Activated CD4-positive, alpha-beta T cell treated with anti-CD3 and anti-CD28 coated beads for 48 hours (primary cell): Measurements from ENCODE around the gene TENM4.

Experiments used
- DNase-seq: peaks from one replicate; pipeline ENCODE4 v3.0.0-alpha.2; 2020

TENM4 gene

GRCh38 chr11:79447038-79447786 is 6.4 kb upstream of the TENM4 start:
- no peak for DNase-seq

DNA sequence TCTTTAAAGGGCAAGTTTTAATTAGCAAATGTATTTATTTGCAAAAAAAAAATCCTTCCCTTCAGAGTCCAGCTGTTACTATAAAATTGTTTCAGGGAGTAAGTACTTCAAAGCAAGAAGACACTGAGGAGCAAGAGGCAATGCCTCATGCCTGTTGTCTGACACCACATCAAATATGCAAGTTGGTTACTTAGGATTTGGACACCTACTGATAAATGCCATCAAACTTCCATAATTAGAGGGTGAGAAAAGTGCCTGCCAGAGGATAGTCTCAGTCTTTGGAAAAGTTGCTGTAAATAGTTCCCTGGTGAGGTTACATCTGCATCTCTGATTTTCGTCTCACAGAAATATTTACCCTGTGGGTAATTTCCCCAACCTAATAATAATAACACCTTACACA is 4.1 kb upstream of the TENM4 start:
- no peak for DNase-seq

DNA sequence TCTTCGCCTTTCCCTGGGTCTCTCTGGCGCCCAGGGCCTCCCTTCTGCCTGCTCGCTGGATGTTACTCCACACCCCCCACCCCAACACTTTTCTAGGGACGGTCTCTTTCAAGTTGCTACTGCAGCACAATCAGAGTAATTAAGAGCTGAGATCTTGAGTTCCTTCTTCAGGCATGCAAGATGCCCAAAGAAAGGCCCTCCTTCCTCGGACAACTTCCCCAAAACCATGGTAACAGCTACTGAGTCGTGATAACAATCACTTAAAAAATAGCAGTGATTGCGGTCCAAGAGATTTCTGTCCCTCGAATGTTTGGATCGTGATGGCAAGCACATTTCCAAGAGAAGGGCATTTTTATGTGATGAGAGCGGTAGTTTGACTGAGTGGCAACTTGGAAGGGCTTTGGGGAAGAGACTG is 638 bp upstream of the TENM4 start:
- DNase-seq: no peak

DNA sequence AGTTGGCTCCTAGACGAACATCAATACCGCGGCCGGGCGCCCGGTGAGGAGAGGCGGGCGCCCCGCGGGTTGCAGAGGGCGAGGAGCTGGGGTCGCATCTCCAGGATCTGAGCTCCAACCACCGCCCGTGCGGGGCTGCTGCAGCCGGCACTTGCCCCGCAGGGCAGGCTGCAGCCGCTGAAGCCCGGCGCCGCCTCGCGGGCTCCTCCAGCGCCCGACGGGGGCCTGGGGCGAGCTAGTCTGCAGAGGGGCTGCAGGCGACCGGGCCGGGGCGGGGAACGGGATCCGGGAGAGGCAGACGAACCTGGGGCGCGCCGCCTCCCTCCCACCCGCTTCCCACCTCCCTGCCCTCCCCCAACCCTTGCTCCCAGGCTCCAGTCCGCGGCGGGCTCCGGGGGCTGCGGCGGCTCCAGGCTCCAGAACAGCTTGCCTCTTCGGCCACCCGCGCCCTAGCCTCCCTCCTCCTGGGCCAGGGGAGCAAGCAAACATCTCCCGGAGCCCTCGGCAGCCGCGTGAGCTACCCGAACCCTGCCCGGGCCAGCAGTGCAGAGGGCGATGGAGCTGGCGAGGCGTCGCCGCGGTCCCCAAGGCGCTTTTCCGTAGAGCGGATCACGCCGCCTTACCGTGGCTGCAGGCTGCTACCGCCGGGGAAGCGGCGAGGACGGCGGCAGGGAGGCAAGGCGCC is 802 bp downstream of the TENM4 start:
- DNase-seq: peak; percentile 16

DNA sequence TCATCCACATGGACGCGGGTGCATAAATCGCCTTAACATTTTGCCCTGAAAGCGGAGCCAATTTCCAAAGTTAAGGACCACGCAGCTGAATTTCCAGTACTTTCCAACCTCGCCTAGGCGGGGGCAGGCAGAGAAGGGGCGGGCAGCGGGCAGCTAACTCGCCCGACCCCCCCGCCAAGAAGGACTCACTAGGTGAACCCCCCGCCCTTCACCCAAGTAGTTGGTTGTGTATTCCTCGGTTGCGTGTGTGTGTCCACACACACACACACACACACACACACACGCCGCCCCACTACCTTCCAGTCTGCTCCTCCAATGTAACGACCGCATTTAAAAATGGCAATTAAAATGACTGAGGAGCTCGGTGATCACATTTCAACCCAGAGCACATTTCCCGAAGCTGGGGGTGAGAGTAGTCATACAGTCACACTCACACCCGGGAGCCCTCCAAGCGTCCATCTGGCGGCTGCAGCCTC is 1.4 kb downstream of the TENM4 start:
- DNase-seq: no peak

GRCh38 chr11:79438631-79439409 is 2.0 kb downstream of the TENM4 start:
- peak; percentile 10 for DNase-seq

- peak; percentile 3 for DNase-seq
Measured at GRCh38 chr11:79437981-79438630, 2.7 kb downstream of the TENM4 start.

GRCh38 chr11:79437278-79437980 is 3.4 kb downstream of the TENM4 start:
- peak; percentile 2 for DNase-seq

DNA sequence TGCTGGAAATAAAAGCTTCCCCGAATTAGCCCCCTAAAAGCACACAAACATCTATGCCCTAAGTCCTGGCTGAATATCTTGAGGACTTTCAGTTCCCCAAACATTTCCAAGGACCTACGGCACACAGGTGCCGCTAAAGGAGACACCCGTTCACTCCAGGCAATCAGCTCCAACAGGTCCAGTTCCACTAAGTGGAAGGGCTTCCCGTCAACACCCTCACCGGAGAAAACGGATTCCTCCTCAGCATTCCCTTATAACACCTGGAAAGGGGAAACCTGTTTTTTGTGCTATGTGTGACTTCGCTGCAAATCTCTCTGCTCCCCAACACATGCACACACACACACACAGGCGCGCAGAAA is 3.9 kb downstream of the TENM4 start:
- no peak for DNase-seq

- no peak for DNase-seq
Measured at GRCh38 chr11:79434283-79434682, 6.5 kb downstream of the TENM4 start.

- DNase-seq: no peak
Measured at GRCh38 chr11:79432138-79432537, 8.7 kb downstream of the TENM4 start.

GRCh38 chr11:79431535-79431934 is 9.3 kb downstream of the TENM4 start:
- DNase-seq: no peak

DNA sequence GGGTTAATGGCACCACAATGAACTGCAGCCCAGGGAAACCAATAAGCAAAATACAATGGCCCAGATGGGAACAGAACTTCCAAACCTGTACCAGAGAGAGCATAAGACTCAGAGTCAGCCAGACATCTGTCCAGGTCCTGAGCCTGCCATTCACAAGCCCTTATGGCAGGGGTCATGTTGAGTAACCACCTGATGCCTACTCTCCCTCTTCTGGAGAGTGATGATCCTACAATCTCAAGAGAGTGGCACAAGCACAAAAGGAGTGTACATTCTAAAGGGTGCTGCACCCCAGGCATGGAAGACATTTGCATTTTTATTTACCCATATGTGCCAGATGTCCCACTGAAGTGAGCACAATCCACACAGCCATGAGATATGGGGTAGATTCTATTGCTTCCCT is 10.6 kb downstream of the TENM4 start:
- DNase-seq: no peak

DNA sequence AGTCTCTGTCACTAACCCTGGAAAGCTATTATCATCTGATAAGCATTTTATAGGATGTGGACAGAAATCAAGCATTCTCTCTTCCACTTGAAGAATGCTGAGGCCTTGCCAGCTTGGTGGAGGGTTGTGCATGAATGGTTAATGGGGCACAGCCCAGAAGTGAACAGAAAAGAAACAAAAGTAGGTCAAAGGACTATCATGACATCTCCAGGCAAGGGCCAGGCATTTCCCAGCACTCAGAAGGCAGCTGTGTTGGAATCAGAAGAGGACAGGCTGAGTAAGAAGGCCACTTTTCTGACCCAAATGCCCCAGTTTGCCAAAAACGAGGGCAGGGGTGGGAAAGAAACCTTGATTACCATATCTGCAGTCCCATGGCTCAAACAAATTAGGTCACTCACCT is 12.4 kb downstream of the TENM4 start:
- DNase-seq: no peak

DNA sequence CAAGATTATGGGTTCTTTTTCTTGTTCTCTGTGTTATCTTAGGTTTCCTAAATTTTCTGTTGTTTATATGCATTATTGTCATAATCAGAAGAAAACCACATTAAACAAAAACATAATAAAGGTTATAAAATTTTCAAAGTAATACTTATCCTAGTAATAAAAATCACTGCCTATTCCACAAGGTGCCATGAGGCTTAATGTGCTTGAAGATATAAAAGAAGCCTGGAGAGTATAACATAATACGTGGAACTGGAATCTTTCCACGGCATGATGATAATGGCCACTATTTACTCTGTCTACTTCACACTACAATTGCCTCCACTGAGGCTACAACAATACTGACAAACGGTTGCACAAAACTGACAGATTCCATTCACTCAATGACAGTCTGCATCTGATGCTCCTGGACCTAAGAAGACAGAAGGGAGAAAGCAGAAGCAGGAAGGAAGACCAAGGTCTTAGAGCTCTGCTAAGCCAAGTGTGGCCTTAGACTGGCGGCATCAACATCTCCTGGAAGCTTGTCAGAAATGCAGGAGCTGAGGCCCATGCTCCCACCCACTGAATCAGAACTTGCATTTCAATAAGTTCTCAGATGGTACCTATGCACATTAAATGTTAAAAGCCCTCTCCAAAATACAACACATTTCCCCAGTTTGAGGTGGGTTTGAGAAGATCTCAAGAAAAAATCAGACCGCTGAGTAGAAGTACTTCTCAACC is 13.1 kb downstream of the TENM4 start:
- DNase-seq: no peak

- DNase-seq: no peak
Measured at GRCh38 chr11:79427126-79427525, 13.7 kb downstream of the TENM4 start.

GRCh38 chr11:79425463-79425862 is 15.4 kb downstream of the TENM4 start:
- DNase-seq: no peak

DNA sequence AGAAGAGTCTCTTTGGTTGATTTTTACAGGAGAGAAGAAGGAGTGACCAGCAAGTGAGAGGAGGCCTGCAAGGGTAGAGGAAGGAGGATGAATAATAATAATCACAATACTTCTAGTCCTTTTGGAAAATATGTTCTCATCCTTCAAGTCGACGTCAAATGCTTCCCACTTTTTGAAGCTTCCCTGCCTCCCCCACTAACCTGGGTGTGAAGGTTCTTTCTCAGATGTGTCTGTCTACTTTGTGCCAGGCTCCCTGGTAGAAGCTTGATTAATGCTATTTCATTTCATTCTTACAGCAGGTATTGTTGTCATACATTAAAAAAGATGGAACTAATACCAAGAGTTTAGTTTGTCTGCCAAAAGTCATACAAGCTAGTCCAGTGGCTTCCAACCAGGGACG is 17.1 kb downstream of the TENM4 start:
- DNase-seq: no peak

- no peak for DNase-seq
Measured at GRCh38 chr11:79422866-79423265, 18.0 kb downstream of the TENM4 start.

- no peak for DNase-seq
Measured at GRCh38 chr11:79421820-79422219, 19.0 kb downstream of the TENM4 start.

DNA sequence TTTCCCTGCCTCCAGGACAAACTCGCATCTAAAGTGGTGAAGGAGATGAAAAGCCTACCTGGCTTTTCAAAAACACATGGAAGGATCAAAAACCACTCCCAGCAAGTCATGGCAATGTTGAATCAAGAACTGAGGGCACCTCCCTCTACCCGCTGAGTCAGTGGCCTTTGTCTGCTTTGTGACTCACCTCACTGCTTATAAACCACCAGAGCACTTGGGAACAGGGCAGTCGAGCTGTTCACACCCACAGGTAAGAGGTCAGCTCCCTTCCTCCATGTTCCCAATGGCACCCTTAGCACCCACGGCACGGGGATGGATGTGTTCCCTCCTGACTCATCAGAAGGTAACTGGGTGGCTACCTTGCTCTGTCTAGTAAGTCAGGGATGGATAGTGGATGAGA is 21.7 kb downstream of the TENM4 start:
- no peak for DNase-seq

GRCh38 chr11:79418241-79418640 is 22.6 kb downstream of the TENM4 start:
- DNase-seq: no peak
